Hepatocyte (in vitro differentiated cells): ENCODE measurements around the gene MAP7.

Experiments used
- EZH2 ChIP-seq: fragments of 200-600 bp; sonication (generic); IDR thresholded peaks from 2 replicates; pipeline ENCODE4 v1.6.1; 2016; ENCODE audit warnings: antibody characterized with exemption, mild to moderate bottlenecking, borderline replicate concordance
- EZH2phosphoT487 ChIP-seq: fragments of 200-600 bp; sonication (generic); IDR thresholded peaks from one replicate; pipeline ENCODE4 v1.6.1; 2018; ENCODE audit warnings: antibody characterized with exemption, mild to moderate bottlenecking, low read depth, moderate library complexity; ENCODE audit not compliant: unreplicated experiment, severe bottlenecking
- TF ChIP-seq, protein P1 (sequence below): fragments of 200-600 bp; sonication (generic); IDR thresholded peaks from 2 replicates; pipeline ENCODE4 v1.5.1; 2016; ENCODE audit warnings: antibody characterized with exemption, mild to moderate bottlenecking; ENCODE audit not compliant: poor library complexity

DNA sequence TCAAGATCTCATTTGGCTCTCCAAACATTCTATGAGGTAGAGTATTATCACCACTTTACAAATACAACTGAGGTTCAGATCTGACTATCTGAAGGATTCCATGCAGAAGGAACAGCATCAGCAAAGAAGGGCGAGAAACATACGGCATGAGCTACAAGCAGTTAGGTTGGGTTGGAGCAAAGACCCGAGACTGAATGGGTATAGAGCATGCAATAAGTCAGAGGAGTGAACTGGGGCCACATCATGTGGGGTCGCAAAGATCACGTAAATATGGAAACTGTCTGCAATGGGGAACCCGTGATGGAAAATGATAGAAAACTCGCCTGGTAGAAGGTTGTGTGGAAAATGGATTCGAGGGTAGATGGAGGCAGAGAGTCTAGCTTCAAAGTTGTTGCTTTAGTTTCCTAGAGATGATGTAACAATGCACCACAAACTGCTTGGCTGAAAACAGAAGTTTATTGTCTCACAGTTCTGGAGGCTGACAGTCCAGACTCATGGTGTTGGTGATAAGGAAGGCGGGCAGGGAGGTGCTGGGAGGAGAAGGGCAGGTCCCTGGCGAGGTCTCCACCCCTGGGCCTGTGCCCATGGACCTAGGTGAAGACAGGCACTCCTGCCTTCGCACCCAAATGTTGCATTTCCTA, 216.3 kb downstream of the MAP7 start:
- TF ChIP-seq, protein P1, sequence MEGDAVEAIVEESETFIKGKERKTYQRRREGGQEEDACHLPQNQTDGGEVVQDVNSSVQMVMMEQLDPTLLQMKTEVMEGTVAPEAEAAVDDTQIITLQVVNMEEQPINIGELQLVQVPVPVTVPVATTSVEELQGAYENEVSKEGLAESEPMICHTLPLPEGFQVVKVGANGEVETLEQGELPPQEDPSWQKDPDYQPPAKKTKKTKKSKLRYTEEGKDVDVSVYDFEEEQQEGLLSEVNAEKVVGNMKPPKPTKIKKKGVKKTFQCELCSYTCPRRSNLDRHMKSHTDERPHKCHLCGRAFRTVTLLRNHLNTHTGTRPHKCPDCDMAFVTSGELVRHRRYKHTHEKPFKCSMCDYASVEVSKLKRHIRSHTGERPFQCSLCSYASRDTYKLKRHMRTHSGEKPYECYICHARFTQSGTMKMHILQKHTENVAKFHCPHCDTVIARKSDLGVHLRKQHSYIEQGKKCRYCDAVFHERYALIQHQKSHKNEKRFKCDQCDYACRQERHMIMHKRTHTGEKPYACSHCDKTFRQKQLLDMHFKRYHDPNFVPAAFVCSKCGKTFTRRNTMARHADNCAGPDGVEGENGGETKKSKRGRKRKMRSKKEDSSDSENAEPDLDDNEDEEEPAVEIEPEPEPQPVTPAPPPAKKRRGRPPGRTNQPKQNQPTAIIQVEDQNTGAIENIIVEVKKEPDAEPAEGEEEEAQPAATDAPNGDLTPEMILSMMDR: no peak
- no peak for TF ChIP-seq EZH2phosphoT487
- TF ChIP-seq EZH2: no peak
